RCC 7860 (cell line): ENCODE results near the gene RBMS3.
"Not testable (repeated sequence)": the region's sequence is repeated elsewhere in the genome, so short reads cannot be mapped to it uniquely, and the experiment has no call there.

Experiments
- DNase-seq: peaks from one replicate; pipeline ENCODE4 v3.0.0-alpha.2; 2015; ENCODE audit warnings: low spot score
- FAIRE-seq: peaks from 2 replicates; lab custom pipeline; 2012; peaks lifted over from hg19 to GRCh38; lab: Jason Lieb, UNC

RBMS3 gene

GRCh38 chr3:29972320-29972993 lies 691.6 kb downstream of the RBMS3 start:
- DNase-seq (no peak), FAIRE-seq (no peak)

GRCh38 chr3:29973763-29974162 lies 692.9 kb downstream of the RBMS3 start:
- no peak for FAIRE-seq
- DNase-seq: no peak

GRCh38 chr3:29976871-29977270 lies 696.0 kb downstream of the RBMS3 start:
- FAIRE-seq (no peak), DNase-seq (no peak)

GRCh38 chr3:29977360-29977759 lies 696.5 kb downstream of the RBMS3 start:
- DNase-seq (no peak), FAIRE-seq (no peak)

GRCh38 chr3:29978036-29978435 lies 697.2 kb downstream of the RBMS3 start:
- no peak for DNase-seq
- no peak for FAIRE-seq

GRCh38 chr3:29991198-29991597 lies 710.3 kb downstream of the RBMS3 start:
- FAIRE-seq: no peak
- no peak for DNase-seq

GRCh38 chr3:30002797-30003196 lies 721.9 kb downstream of the RBMS3 start:
- FAIRE-seq: no peak

GRCh38 chr3:30003741-30004140 lies 722.9 kb downstream of the RBMS3 start:
- FAIRE-seq (no peak), DNase-seq (no peak)

More at GRCh38 chr3:30002797-30003196, 721.9 kb downstream of the RBMS3 start:
- DNase-seq: no peak

- FAIRE-seq: no peak
- DNase-seq: no peak
Observed at GRCh38 chr3:30004481-30004880, 723.6 kb downstream of the RBMS3 start.

GRCh38 chr3:30006111-30006510 lies 725.2 kb downstream of the RBMS3 start:
- DNase-seq (no peak), FAIRE-seq (no peak)

- no peak for DNase-seq
- no peak for FAIRE-seq
Observed at GRCh38 chr3:30007668-30008067, 726.8 kb downstream of the RBMS3 start.

- DNase-seq: no peak
- FAIRE-seq: no peak
Observed at GRCh38 chr3:30011237-30011803, 730.4 kb downstream of the RBMS3 start.

GRCh38 chr3:30012941-30013543 lies 732.2 kb downstream of the RBMS3 start:
- DNase-seq: peak; percentile 45
- peak; percentile 61 for FAIRE-seq

GRCh38 chr3:30017901-30018300 lies 737.0 kb downstream of the RBMS3 start:
- no peak for FAIRE-seq
- no peak for DNase-seq

GRCh38 chr3:30020380-30020779 lies 739.5 kb downstream of the RBMS3 start:
- no peak for DNase-seq
- no peak for FAIRE-seq

GRCh38 chr3:30024466-30024865 lies 743.6 kb downstream of the RBMS3 start:
- no peak for FAIRE-seq

GRCh38 chr3:30026851-30027250 lies 746.0 kb downstream of the RBMS3 start:
- FAIRE-seq: no peak
- no peak for DNase-seq

More at GRCh38 chr3:30024466-30024865, 743.6 kb downstream of the RBMS3 start:
- DNase-seq: no peak

GRCh38 chr3:30034246-30034991 lies 753.5 kb downstream of the RBMS3 start:
- no peak for FAIRE-seq
- DNase-seq: no peak

GRCh38 chr3:30035935-30036567 lies 755.2 kb downstream of the RBMS3 start:
- FAIRE-seq: no peak
- no peak for DNase-seq

- DNase-seq (no peak), FAIRE-seq (no peak)
Observed at GRCh38 chr3:30040126-30040525, 759.3 kb downstream of the RBMS3 start.

- not testable (repeated sequence) for DNase-seq, FAIRE-seq
Observed at GRCh38 chr3:30041481-30041880, 760.6 kb downstream of the RBMS3 start.
